Neural cell (in vitro differentiated cells): Measurements from ENCODE around the gene DDX5.

Source experiments
- EZH2 ChIP-seq: fragments of 200-600, 300-800 bp; shearing (Covaris generic), sonication (generic); IDR thresholded peaks from 2 replicates; pipeline ENCODE4 v1.6.1; 2014; ENCODE audit warnings: antibody characterized with exemption, low read length, borderline replicate concordance, mild to moderate bottlenecking; ENCODE audit not compliant: insufficient read depth, poor library complexity, severe bottlenecking
- POLR2AphosphoS5 ChIP-seq: IDR thresholded peaks from 2 replicates; pipeline ENCODE4 v1.6.1; 2012
- TAF1 ChIP-seq: IDR thresholded peaks from 2 replicates; pipeline ENCODE4 v1.6.1; 2012; ENCODE audit warnings: low read depth
- TF ChIP-seq, protein P1 (sequence below): IDR thresholded peaks from 2 replicates; pipeline ENCODE4 v1.6.1; 2012; ENCODE audit warnings: borderline replicate concordance
- TF ChIP-seq, protein P2 (sequence below): fragments of 450-650 bp; IDR thresholded peaks from 2 replicates; pipeline ENCODE4 v1.5.1; 2014; ENCODE audit warnings: antibody characterized with exemption, mild to moderate bottlenecking, moderate library complexity; ENCODE audit not compliant: poor library complexity, severe bottlenecking

DNA sequence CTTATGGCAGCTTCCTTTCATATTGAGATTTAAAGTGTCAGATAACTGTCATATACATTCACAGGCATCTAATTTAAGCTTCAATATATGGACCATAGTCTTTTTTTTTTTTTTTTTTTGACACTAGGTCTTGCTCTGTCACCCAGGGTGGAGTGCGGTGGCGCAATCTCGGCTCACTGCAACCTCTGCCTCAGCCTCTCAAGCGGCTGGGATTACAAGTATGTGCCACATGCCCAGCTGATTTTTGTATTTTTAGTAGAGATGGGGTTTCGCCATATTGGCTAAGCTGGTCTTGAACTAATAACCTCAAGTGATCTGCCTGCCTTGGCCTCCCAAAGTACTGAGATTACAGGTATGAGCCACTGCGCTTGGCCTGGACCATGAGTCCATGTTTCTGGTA, 14.3 kb upstream of the DDX5 start:
- TF ChIP-seq TAF1 (no peak), EZH2 (no peak), POLR2AphosphoS5 (no peak)
- TF ChIP-seq, protein P1, sequence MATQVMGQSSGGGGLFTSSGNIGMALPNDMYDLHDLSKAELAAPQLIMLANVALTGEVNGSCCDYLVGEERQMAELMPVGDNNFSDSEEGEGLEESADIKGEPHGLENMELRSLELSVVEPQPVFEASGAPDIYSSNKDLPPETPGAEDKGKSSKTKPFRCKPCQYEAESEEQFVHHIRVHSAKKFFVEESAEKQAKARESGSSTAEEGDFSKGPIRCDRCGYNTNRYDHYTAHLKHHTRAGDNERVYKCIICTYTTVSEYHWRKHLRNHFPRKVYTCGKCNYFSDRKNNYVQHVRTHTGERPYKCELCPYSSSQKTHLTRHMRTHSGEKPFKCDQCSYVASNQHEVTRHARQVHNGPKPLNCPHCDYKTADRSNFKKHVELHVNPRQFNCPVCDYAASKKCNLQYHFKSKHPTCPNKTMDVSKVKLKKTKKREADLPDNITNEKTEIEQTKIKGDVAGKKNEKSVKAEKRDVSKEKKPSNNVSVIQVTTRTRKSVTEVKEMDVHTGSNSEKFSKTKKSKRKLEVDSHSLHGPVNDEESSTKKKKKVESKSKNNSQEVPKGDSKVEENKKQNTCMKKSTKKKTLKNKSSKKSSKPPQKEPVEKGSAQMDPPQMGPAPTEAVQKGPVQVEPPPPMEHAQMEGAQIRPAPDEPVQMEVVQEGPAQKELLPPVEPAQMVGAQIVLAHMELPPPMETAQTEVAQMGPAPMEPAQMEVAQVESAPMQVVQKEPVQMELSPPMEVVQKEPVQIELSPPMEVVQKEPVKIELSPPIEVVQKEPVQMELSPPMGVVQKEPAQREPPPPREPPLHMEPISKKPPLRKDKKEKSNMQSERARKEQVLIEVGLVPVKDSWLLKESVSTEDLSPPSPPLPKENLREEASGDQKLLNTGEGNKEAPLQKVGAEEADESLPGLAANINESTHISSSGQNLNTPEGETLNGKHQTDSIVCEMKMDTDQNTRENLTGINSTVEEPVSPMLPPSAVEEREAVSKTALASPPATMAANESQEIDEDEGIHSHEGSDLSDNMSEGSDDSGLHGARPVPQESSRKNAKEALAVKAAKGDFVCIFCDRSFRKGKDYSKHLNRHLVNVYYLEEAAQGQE = no peak
- TF ChIP-seq, protein P2, sequence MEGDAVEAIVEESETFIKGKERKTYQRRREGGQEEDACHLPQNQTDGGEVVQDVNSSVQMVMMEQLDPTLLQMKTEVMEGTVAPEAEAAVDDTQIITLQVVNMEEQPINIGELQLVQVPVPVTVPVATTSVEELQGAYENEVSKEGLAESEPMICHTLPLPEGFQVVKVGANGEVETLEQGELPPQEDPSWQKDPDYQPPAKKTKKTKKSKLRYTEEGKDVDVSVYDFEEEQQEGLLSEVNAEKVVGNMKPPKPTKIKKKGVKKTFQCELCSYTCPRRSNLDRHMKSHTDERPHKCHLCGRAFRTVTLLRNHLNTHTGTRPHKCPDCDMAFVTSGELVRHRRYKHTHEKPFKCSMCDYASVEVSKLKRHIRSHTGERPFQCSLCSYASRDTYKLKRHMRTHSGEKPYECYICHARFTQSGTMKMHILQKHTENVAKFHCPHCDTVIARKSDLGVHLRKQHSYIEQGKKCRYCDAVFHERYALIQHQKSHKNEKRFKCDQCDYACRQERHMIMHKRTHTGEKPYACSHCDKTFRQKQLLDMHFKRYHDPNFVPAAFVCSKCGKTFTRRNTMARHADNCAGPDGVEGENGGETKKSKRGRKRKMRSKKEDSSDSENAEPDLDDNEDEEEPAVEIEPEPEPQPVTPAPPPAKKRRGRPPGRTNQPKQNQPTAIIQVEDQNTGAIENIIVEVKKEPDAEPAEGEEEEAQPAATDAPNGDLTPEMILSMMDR = no peak
